A549 (cell line): ENCODE results near the gene CUX1. TPM values are rescaled to one million over a fixed set of nuclear protein-coding genes. Genes with fewer than 3 reads are reported as not detected.
A peak's percentile ranks its signal among the peaks of the same experiment; 100 is the strongest.

Experiments
- ATAC-seq, 2 experiments: fragments of 200-7000 bp in 1 of 2; fragments of >200 bp in 1 of 2; cut with Nextera tagmentation in 1 of 2; cut with Tn5 transposase in 1 of 2; 3 replicates each; pipeline versions ENCODE4 v1.8.0 to v1.9.1; 2018 to 2020; ENCODE audit warnings: mild to moderate bottlenecking in 1 of 2, moderate library complexity in 1 of 2
- CTCF ChIA-PET: fragments of 300-600 bp; sonication (Branson Sonifier 250); formaldehyde crosslinking; extraction: SDS; loops from one replicate; lab custom pipeline; 2021; ENCODE audit warnings: antibody characterized with exemption, inconsistent platforms; lab: Yijun Ruan, JAX
- POLR2A ChIA-PET: fragments of 350-600 bp; formaldehyde crosslinking; extraction: SDS; loops from one replicate; lab custom pipeline; 2021; ENCODE audit warnings: antibody characterized with exemption, inconsistent platforms; lab: Yijun Ruan, JAX
- DNase-seq, 2 experiments: peaks; one replicate each; pipeline versions ENCODE4 v3.0.0 to v3.0.0-alpha.2; 2011 to 2016; ENCODE audit warnings: low read depth in 1 of 2, low spot score in 1 of 2
- FAIRE-seq: peaks from 2 replicates; lab custom pipeline; 2011; peaks lifted over from hg19 to GRCh38; lab: Jason Lieb, UNC
- H3K27ac ChIP-seq, 2 experiments: fragments of >200 bp; sonication (Bioruptor Twin); formaldehyde crosslinking; 3 replicates each; pipeline ENCODE4 v1.5.1; 2016 to 2017
- H3K4me1 ChIP-seq: fragments of >200 bp; sonication (Bioruptor Twin); formaldehyde crosslinking; 3 replicates; pipeline ENCODE4 v1.6.1; 2016
- H3K4me2 ChIP-seq: fragments of >200 bp; sonication (Bioruptor Twin); formaldehyde crosslinking; 3 replicates; pipeline ENCODE4 v1.6.1; 2016
- H3K4me3 ChIP-seq: fragments of >200 bp; sonication (Bioruptor Twin); formaldehyde crosslinking; 3 replicates; pipeline ENCODE4 v1.5.1; 2016
- H3K9me3 ChIP-seq: fragments of >200 bp; sonication (Bioruptor Twin); formaldehyde crosslinking; 3 replicates; pipeline ENCODE4 v1.6.1; 2016
- ATOH8 ChIP-seq: fragments of 250-450 bp; sonication (Bioruptor Pico); IDR thresholded peaks from 2 replicates; pipeline ENCODE4 v1.5.0; 2020; ENCODE audit warnings: low read depth, mild to moderate bottlenecking, moderate library complexity
- BCL3 ChIP-seq: fragments of >200 bp; sonication (Bioruptor Twin); formaldehyde crosslinking; IDR thresholded peaks from 3 replicates; pipeline ENCODE4 v1.6.1; 2016
- CBX8 ChIP-seq: fragments of 200-600 bp; sonication (generic); IDR thresholded peaks from 2 replicates; pipeline ENCODE4 v1.6.1; 2016
- EHMT2 ChIP-seq: fragments of 200-600 bp; sonication (generic); IDR thresholded peaks from 2 replicates; pipeline ENCODE4 v1.6.1; 2016; ENCODE audit warnings: antibody characterized with exemption, low read depth, mild to moderate bottlenecking, moderate library complexity
- EP300 ChIP-seq, 2 experiments: fragments of >200 bp; sonication (Bioruptor Twin); formaldehyde crosslinking; IDR thresholded peaks; 2 replicates in 1 of 2; 3 replicates in 1 of 2; pipeline ENCODE4 v1.6.1; 2016 to 2017
- ESRRA ChIP-seq: fragments of 150-350 bp; IDR thresholded peaks from 2 replicates; pipeline ENCODE4 v1.6.1; 2014; ENCODE audit warnings: mild to moderate bottlenecking, low read length, borderline replicate concordance
- GATA3 ChIP-seq: IDR thresholded peaks from 2 replicates; pipeline ENCODE4 v1.6.1; 2012; ENCODE audit warnings: borderline replicate concordance
- HEYL ChIP-seq: fragments of 250-450 bp; sonication (Bioruptor Pico); IDR thresholded peaks from 2 replicates; pipeline ENCODE4 v1.8.0; 2021; ENCODE audit warnings: mild to moderate bottlenecking, moderate library complexity
- HOXB13 ChIP-seq: fragments of 250-450 bp; sonication (Bioruptor Pico); IDR thresholded peaks from 2 replicates; pipeline ENCODE4 v1.5.0; 2020; ENCODE audit warnings: low read depth, mild to moderate bottlenecking, moderate library complexity
- JUN ChIP-seq, 2 experiments: fragments of >200 bp; sonication (Bioruptor Twin); formaldehyde crosslinking; IDR thresholded peaks; 2 replicates in 1 of 2; 3 replicates in 1 of 2; pipeline ENCODE4 v1.6.1; 2016 to 2017
- JUNB ChIP-seq: fragments of >200 bp; sonication (Bioruptor Twin); formaldehyde crosslinking; IDR thresholded peaks from 2 replicates; pipeline ENCODE4 v1.6.1; 2016
- MAFK ChIP-seq: fragments of 450-650 bp; IDR thresholded peaks from 2 replicates; pipeline ENCODE4 v1.6.1; 2014; ENCODE audit not compliant: partially characterized antibody
- NPAS2 ChIP-seq: fragments of 250-450 bp; sonication (Bioruptor Pico); IDR thresholded peaks from 2 replicates; pipeline ENCODE4 v1.8.0; 2022; ENCODE audit warnings: mild to moderate bottlenecking, moderate library complexity, borderline replicate concordance
- NR3C1 ChIP-seq: fragments of >200 bp; sonication (Bioruptor Twin); formaldehyde crosslinking; IDR thresholded peaks from 3 replicates; pipeline ENCODE4 v1.6.1; 2017
- PBX3 ChIP-seq: IDR thresholded peaks from 2 replicates; pipeline ENCODE4 v1.6.1; 2012
- POLR2AphosphoS2 ChIP-seq: conservative IDR thresholded peaks from 2 replicates; pipeline ENCODE4 v1.6.1; 2012; ENCODE audit warnings: low read length, improper control_type of control experiment, inconsistent platforms
- RAD21 ChIP-seq, 2 experiments: fragments of >200 bp in 1 of 2; sonication (Bioruptor Twin) in 1 of 2; formaldehyde crosslinking in 1 of 2; IDR thresholded peaks in 1 of 2; conservative IDR thresholded peaks in 1 of 2; 2 replicates in 1 of 2; 3 replicates in 1 of 2; pipeline ENCODE4 v1.6.1; 2012 to 2018; ENCODE audit warnings: inconsistent platforms in 1 of 2
- RCOR1 ChIP-seq: fragments of 150-350 bp; IDR thresholded peaks from 2 replicates; pipeline ENCODE4 v1.6.1; 2014; ENCODE audit warnings: antibody characterized with exemption, low read length, low read depth
- SREBF2 ChIP-seq: fragments of 450-650 bp; IDR thresholded peaks from 2 replicates; pipeline ENCODE4 v1.6.1; 2014; ENCODE audit warnings: mild to moderate bottlenecking, moderate library complexity
- TFCP2L1 ChIP-seq: fragments of 250-450 bp; sonication (Bioruptor Pico); IDR thresholded peaks from 2 replicates; pipeline ENCODE4 v1.5.0; 2021; ENCODE audit warnings: mild to moderate bottlenecking
- ZC3H11A ChIP-seq: fragments of 450-650 bp; IDR thresholded peaks from 2 replicates; pipeline ENCODE4 v1.6.1; 2014; ENCODE audit warnings: antibody characterized with exemption, mild to moderate bottlenecking
- WGBS: methylation state at CpG from one replicate; pipeline ENCODE4 v1.1.6; 2017; ENCODE audit errors: missing lambda C conversion rate; 5-methylcytosine and 5-hydroxymethylcytosine counted together
- polyA plus RNA-seq, 4 experiments: library from polyadenylated mRNA; depleted of rRNA in 3 of 4; stranded (reverse); fragments of >200 nt; fragmentation: RNase III in 1 of 4; extraction: RNeasy Plus Mini Kit Qiagen cat#74134 plus additional on column Dnase treatment in 1 of 4; gene quantifications; 2 replicates in 3 of 4; 3 replicates in 1 of 4; pipeline ENCODE4 v1.2.3, GENCODE V29; 2011 to 2017
- TF ChIP-seq, protein P1 (sequence below): fragments of >200 bp; sonication (Bioruptor Twin); formaldehyde crosslinking; IDR thresholded peaks from 2 replicates; pipeline ENCODE4 v1.6.1; 2016

The CUX1 gene
- polyA plus RNA-seq, 2 of the 4 experiments (the other 2 are of a cell fraction): 32.7 to 33.4 TPM

GRCh38 chr7:102318482-102318971 lies 501.1 kb downstream of the CUX1 start:
- ATAC-seq: peak; percentile 66 to 68; a peak in 5 of 6 replicates

DNA sequence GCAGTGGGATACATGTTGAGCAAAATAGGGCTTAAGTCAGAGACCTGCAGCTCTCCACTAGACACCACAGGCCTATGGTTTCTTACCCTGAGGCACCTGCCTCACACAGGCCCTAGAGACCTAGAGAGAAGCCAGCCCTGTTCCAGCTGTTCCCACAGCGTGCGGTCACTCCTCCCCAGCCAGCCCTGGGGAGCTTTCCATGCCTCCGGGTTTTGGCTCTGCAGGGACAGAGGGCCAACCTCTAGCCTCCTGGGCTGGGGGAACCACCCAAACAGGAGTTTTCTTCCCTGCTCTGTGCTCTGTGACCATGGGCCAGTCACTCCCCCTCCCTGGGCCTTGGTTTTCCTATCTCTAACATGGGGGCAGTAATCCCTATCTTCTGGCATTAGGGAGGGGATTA lies 502.2 kb downstream of the CUX1 start:
- FAIRE-seq: no peak
- POLR2A ChIA-PET: no interaction called here
- 83% methylated on average over 2 of the region's 3 CpGs for WGBS

More at GRCh38 chr7:102318482-102318971, 501.1 kb downstream of the CUX1 start:
- no peak overlapping the region for H3K4me2 ChIP-seq
- WGBS: 83% methylated on average over 7 of the region's 7 CpGs
- DNase-seq (peak; percentile 49 to 55), FAIRE-seq (no peak)
- no peak for TF ChIP-seq HOXB13 (CRISPR knock-in tag)
- no peak for TF ChIP-seq ZC3H11A
- no peak for TF ChIP-seq MAFK
- no peak for TF ChIP-seq JUNB
- no peak for TF ChIP-seq TFCP2L1 (CRISPR knock-in tag)
- no peak for TF ChIP-seq ATOH8 (CRISPR knock-in tag)
- TF ChIP-seq PBX3: no peak
- no peak for TF ChIP-seq EP300 (IDR thresholded peaks at IDR 0.05)
- TF ChIP-seq, protein P1, sequence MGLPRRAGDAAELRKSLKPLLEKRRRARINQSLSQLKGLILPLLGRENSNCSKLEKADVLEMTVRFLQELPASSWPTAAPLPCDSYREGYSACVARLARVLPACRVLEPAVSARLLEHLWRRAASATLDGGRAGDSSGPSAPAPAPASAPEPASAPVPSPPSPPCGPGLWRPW: no peak
- no peak for TF ChIP-seq HEYL (CRISPR knock-in tag)
- TF ChIP-seq JUN (IDR thresholded peaks at IDR 0.05): no peak
- H3K9me3 ChIP-seq: no peaks in the 10 kb centered on the region
- H3K27ac ChIP-seq: no peak overlapping the region
- H3K4me1 ChIP-seq: no peaks in the 10 kb centered on the region
- POLR2A ChIA-PET: no interaction called here
- CTCF ChIA-PET: interaction anchor here (0.8 to 1.5 kb wide), 5 partner anchors 10 to 716 kb away, joined by 3 to 4 read pairs (median 3); no protein-coding TSS in a partner anchor
- H3K4me3 ChIP-seq: no peak overlapping the region

GRCh38 chr7:102320181-102320580 lies 502.8 kb downstream of the CUX1 start:
- FAIRE-seq (no peak), ATAC-seq (no peak), DNase-seq (no peak)
- WGBS: 92% methylated on average over 13 of the region's 14 CpGs
- no peak overlapping the region for H3K27ac ChIP-seq
- H3K9me3 ChIP-seq: no peaks in the 10 kb centered on the region
- CTCF ChIA-PET: interaction anchor here (1.0 kb wide), 1 partner anchor 10 kb away, joined by 3 read pairs; no protein-coding TSS in a partner anchor
- POLR2A ChIA-PET: no interaction called here
- H3K4me2 ChIP-seq: no peak overlapping the region
- no peaks in the 10 kb centered on the region for H3K4me1 ChIP-seq
- H3K4me3 ChIP-seq: no peak overlapping the region
- TF ChIP-seq NR3C1 (no peak), ESRRA (no peak), GATA3 (no peak), ATOH8 (CRISPR knock-in tag) (no peak), BCL3 (no peak), SREBF2 (no peak), CBX8 (no peak)

More for the DNA sequence above, 502.2 kb downstream of the CUX1 start:
- TF ChIP-seq POLR2AphosphoS2 (no peak), RAD21 (conservative IDR thresholded peaks at IDR 0.05 in 1 of 2, IDR thresholded peaks at IDR 0.05 in 1 of 2) (no peak), EHMT2 (no peak), JUNB (no peak), NPAS2 (no peak), MAFK (no peak), BCL3 (no peak), RCOR1 (no peak)
- ATAC-seq (no peak), DNase-seq (no peak)
- no peak overlapping the region for H3K4me2 ChIP-seq
- H3K9me3 ChIP-seq: no peaks in the 10 kb centered on the region
- no peak overlapping the region for H3K27ac ChIP-seq
- H3K4me1 ChIP-seq: no peaks in the 10 kb centered on the region
- H3K4me3 ChIP-seq: no peak overlapping the region
- CTCF ChIA-PET: interaction anchor here (1.2 kb wide), 1 partner anchor 13 kb away, joined by 4 read pairs; no protein-coding TSS in a partner anchor
